Stimulated activated CD4-positive, alpha-beta T cell treated with anti-CD3 and anti-CD28 coated beads, Interleukin-4, amount 100 ng/mL, for 1 hour (primary cell): ENCODE measurements around the gene GRAMD1C.

Experiments
- DNase-seq: peaks from one replicate; pipeline ENCODE4 v3.0.0-alpha.2; 2020

The GRAMD1C gene

DNA sequence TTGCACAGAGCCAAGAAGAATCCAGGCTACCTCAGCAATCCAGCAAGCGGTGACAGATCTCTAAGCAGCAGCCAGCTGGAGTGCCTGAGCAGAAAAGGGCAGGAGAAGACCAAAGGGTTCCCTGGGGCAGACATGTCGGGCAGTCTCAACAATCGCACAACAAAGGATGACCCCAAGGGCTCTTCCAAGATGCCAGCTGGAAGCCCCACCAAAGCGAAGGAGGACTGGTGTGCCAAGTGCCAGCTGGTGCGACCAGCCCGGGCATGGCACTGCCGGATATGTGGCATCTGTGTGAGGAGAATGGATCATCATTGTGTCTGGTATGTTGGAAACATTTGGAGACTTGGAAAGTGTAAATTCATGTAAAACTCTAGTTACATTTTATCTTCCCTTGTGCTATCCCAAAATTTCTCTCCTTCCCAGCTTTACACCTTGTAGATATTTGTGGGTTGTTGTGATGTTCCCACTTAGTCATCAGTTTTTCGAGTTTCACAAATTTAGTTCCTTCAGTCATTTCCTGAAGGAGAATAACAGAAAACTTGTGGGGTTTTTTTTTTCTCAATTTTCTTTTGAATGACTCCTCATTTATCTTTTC lies 115.6 kb downstream of the GRAMD1C start:
- DNase-seq: no peak

DNA sequence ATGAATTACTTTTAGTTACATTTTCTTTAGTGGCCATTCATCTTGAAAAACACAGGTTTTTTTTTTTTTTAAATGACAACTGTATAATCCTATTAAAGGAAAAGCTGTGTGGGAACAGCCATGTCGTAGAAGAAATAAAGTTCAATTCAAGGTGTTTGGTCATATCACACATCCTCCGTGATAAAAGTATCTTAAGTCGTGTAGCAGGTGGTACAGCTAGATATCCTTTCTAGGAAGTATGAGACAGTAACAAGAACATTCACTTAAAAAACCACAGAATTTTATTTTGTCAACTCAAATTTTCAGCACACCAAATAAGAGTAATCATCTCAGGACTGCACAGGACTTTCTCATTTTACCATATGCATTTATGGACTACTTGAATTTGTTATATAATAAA lies 125.3 kb downstream of the GRAMD1C start:
- DNase-seq: no peak

GRCh38 chr3:113966172-113966571 lies 127.6 kb downstream of the GRAMD1C start:
- no peak for DNase-seq

DNA sequence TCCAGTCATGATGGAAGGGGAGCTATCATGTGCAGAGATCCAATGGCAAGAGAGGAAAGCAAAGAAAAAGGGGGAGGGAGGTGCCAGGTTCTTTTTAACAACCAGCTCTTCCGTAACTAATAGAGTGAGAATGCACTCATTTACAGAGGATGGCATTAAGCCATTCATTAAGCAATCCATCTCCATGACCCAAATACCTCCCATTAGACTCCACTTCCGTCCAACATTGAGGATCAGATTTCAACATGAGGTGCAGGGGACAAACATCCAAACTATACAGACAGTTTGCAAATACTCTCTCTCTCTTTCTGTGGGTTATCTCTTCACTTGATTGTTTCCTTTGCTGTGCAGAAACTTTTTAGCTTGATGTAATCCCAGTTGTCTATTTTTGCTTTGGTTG lies 130.4 kb downstream of the GRAMD1C start:
- DNase-seq: no peak

DNA sequence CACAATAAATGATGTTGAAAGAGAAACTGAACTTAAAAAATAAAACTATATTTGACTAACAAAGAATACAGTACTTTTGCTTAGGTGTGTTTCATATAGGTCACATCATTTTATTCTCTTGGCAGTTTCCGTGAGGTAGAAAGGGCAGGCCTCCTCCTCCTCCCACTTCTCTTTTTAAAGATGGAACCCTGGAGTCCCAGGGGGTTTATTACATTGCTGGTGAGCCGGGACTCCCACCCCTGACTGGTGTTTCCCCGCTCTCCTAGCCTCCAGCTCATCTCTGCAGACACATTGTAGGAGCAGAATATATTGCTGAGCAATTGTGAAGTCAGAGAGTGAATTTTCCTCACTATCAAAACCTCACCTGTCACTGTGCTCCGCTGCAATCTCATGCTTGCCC lies 139.2 kb downstream of the GRAMD1C start:
- no peak for DNase-seq

GRCh38 chr3:113979916-113980315 lies 141.3 kb downstream of the GRAMD1C start:
- DNase-seq: no peak

GRCh38 chr3:113981803-113982202 lies 143.2 kb downstream of the GRAMD1C start:
- DNase-seq: no peak

GRCh38 chr3:113983544-113983943 lies 145.0 kb downstream of the GRAMD1C start:
- DNase-seq: no peak

GRCh38 chr3:113985541-113985940 lies 147.0 kb downstream of the GRAMD1C start:
- DNase-seq: no peak
